H9 (cell line): Measurements from ENCODE around the gene LRP1B. TPM values are rescaled to one million over a fixed set of nuclear protein-coding genes. Genes with fewer than 3 reads are reported as not detected.

Source experiments
- DNase-seq: peaks from one replicate; pipeline ENCODE4 v3.0.0-alpha.2; 2017
- H2AFZ ChIP-seq: one replicate; pipeline ENCODE4 v1.6.1; 2013; ENCODE audit warnings: mild to moderate bottlenecking, low read length, control low read depth, moderate library complexity
- H2AK5ac ChIP-seq: 2 replicates; pipeline ENCODE4 v1.6.1; 2013; ENCODE audit warnings: low read length, control low read depth, mixed read lengths; ENCODE audit not compliant: insufficient read length
- H2BK120ac ChIP-seq: one replicate; pipeline ENCODE4 v1.6.1; 2013; ENCODE audit warnings: low read depth, mild to moderate bottlenecking, low read length, control low read depth, inconsistent platforms; ENCODE audit not compliant: poor library complexity, severe bottlenecking
- H2BK12ac ChIP-seq: 2 replicates; pipeline ENCODE4 v1.6.1; 2013; ENCODE audit warnings: low read length, control low read depth, mixed read lengths, low read depth; ENCODE audit not compliant: insufficient read length
- H2BK15ac ChIP-seq: 2 replicates; pipeline ENCODE4 v1.6.1; 2013; ENCODE audit warnings: low read depth, low read length, control low read depth
- H2BK20ac ChIP-seq: one replicate; pipeline ENCODE4 v1.6.1; 2013; ENCODE audit warnings: low read depth, mild to moderate bottlenecking, low read length, control low read depth, inconsistent platforms; ENCODE audit not compliant: poor library complexity, severe bottlenecking
- H2BK5ac ChIP-seq: 2 replicates; pipeline ENCODE4 v1.6.1; 2013; ENCODE audit warnings: low read length, control low read depth, mixed read lengths; ENCODE audit not compliant: insufficient read length
- H3K14ac ChIP-seq: 2 replicates; pipeline ENCODE4 v1.6.1; 2013; ENCODE audit warnings: low read length, control low read depth; ENCODE audit not compliant: insufficient read depth
- H3K18ac ChIP-seq: 2 replicates; pipeline ENCODE4 v1.6.1; 2013; ENCODE audit warnings: low read depth, mild to moderate bottlenecking, mixed read lengths, low read length, control low read depth; ENCODE audit not compliant: insufficient read length
- H3K23ac ChIP-seq: 2 replicates; pipeline ENCODE4 v1.6.1; 2013; ENCODE audit warnings: low read length, control low read depth, mixed read lengths, low read depth; ENCODE audit not compliant: insufficient read length
- H3K23me2 ChIP-seq: 2 replicates; pipeline ENCODE4 v1.6.1; 2013; ENCODE audit warnings: low read depth, mild to moderate bottlenecking, mixed read lengths, low read length, control low read depth; ENCODE audit not compliant: insufficient read length, poor library complexity, severe bottlenecking
- H3K27ac ChIP-seq: 2 replicates; pipeline ENCODE4 v1.5.1; 2013; ENCODE audit warnings: low read length, control low read depth, mixed read lengths, low read depth; ENCODE audit not compliant: insufficient read length
- H3K27me3 ChIP-seq: 2 replicates; pipeline ENCODE4 v1.6.1; 2013; ENCODE audit warnings: low read length, control low read depth, inconsistent platforms; ENCODE audit not compliant: insufficient read depth
- H3K4ac ChIP-seq: 2 replicates; pipeline ENCODE4 v1.6.1; 2013; ENCODE audit warnings: low read depth, mild to moderate bottlenecking, control low read depth, inconsistent platforms, low read length, moderate library complexity
- H3K4me1 ChIP-seq: 2 replicates; pipeline ENCODE4 v1.6.1; 2013; ENCODE audit warnings: low read length, control low read depth, inconsistent platforms; ENCODE audit not compliant: insufficient read depth
- H3K4me2 ChIP-seq: 2 replicates; pipeline ENCODE4 v1.6.1; 2013; ENCODE audit warnings: low read length, control low read depth, mixed read lengths; ENCODE audit not compliant: insufficient read length, insufficient read depth
- H3K56ac ChIP-seq: 2 replicates; pipeline ENCODE4 v1.6.1; 2013; ENCODE audit warnings: low read depth, mild to moderate bottlenecking, mixed read lengths, low read length, control low read depth; ENCODE audit not compliant: insufficient read length
- H3K79me1 ChIP-seq: 2 replicates; pipeline ENCODE4 v1.6.1; 2013; ENCODE audit warnings: low read depth, mild to moderate bottlenecking, moderate library complexity, low read length, control low read depth, inconsistent platforms; ENCODE audit not compliant: insufficient read depth, poor library complexity, severe bottlenecking
- H3K79me2 ChIP-seq: 2 replicates; pipeline ENCODE4 v1.6.1; 2013; ENCODE audit warnings: low read length, control low read depth, inconsistent platforms; ENCODE audit not compliant: insufficient read depth
- H3K9ac ChIP-seq: 2 replicates; pipeline ENCODE4 v1.6.1; 2013; ENCODE audit warnings: low read length, control low read depth, mixed read lengths; ENCODE audit not compliant: insufficient read length; ENCODE audit errors: extremely low read depth
- H3K9me3 ChIP-seq: one replicate; pipeline ENCODE4 v1.6.1; 2013; ENCODE audit warnings: low read depth, low read length, inconsistent platforms; ENCODE audit not compliant: control insufficient read depth
- H3T11ph ChIP-seq: one replicate; pipeline ENCODE4 v1.6.1; 2013; ENCODE audit warnings: mild to moderate bottlenecking, low read length, control low read depth, inconsistent platforms
- H4K20me1 ChIP-seq: one replicate; pipeline ENCODE4 v1.6.1; 2013; ENCODE audit not compliant: control insufficient read depth, insufficient read length, insufficient read depth
- H4K5ac ChIP-seq: 2 replicates; pipeline ENCODE4 v1.6.1; 2013; ENCODE audit warnings: low read depth, mild to moderate bottlenecking, mixed read lengths, low read length, control low read depth; ENCODE audit not compliant: insufficient read length
- H4K8ac ChIP-seq: replicated peaks from 2 replicates; pipeline ENCODE4 v1.6.1; 2013; ENCODE audit warnings: low read length, control low read depth, mixed read lengths, low read depth; ENCODE audit not compliant: insufficient read length
- H4K91ac ChIP-seq: 2 replicates; pipeline ENCODE4 v1.6.1; 2013; ENCODE audit warnings: low read depth, mild to moderate bottlenecking, moderate library complexity, mixed read lengths, low read length, control low read depth; ENCODE audit not compliant: insufficient read length
- H3K27ac Mint-ChIP-seq, 3 experiments: 2 replicates in 2 of 3; 3 replicates in 1 of 3; pipeline ENCODE4 v1.8.0; 2020 to 2021; ENCODE audit warnings: mixed read lengths in 3 of 3, mild to moderate bottlenecking in 1 of 3, moderate library complexity in 1 of 3
- H3K27me3 Mint-ChIP-seq: 2 replicates; pipeline ENCODE4 v1.8.0; 2021; ENCODE audit warnings: low read depth, mild to moderate bottlenecking, moderate library complexity, mixed read lengths
- H3K36me3 Mint-ChIP-seq, 3 experiments: 2 replicates in 2 of 3; 3 replicates in 1 of 3; pipeline ENCODE4 v1.8.0; 2020 to 2021; ENCODE audit warnings: low read depth in 3 of 3, mixed read lengths in 3 of 3; ENCODE audit not compliant: insufficient read depth in 1 of 3
- H3K4me1 Mint-ChIP-seq, 2 experiments: 2 replicates each; pipeline ENCODE4 v1.8.0; 2020; ENCODE audit warnings: mixed read lengths in 2 of 2
- H3K4me3 Mint-ChIP-seq, 2 experiments: 2 replicates in 1 of 2; 3 replicates in 1 of 2; pipeline ENCODE4 v1.8.0; 2020 to 2021; ENCODE audit warnings: mild to moderate bottlenecking in 2 of 2, mixed read lengths in 2 of 2, moderate library complexity in 1 of 2
- H3K9me3 Mint-ChIP-seq, 2 experiments: 2 replicates in 1 of 2; 3 replicates in 1 of 2; pipeline ENCODE4 v1.8.0; 2020; ENCODE audit warnings: mild to moderate bottlenecking in 2 of 2, mixed read lengths in 2 of 2, moderate library complexity in 1 of 2
- CTCF ChIP-seq: fragments of 200-600 bp; sonication (generic); conservative IDR thresholded peaks from 3 replicates; pipeline ENCODE4 v1.8.0; 2021; ENCODE audit warnings: antibody characterized with exemption, mild to moderate bottlenecking
- WGBS: extraction: QIAGEN DNeasy Blood & Tissue Kit; methylation state at CpG from one replicate; pipeline ENCODE4 v1.1.7; 2013; ENCODE audit warnings: missing lambda C conversion rate, low lambda C conversion rate, mixed read lengths; ENCODE audit not compliant: insufficient read length; ENCODE audit errors: extremely low coverage; 5-methylcytosine and 5-hydroxymethylcytosine counted together
- total RNA-seq: library from RNA; stranded (reverse); gene quantifications from 2 replicates; pipeline ENCODE4 v1.2.1, GENCODE V29; 2021

LRP1B gene
- total RNA-seq, 1 experiment from 2014 or later = not detected

DNA sequence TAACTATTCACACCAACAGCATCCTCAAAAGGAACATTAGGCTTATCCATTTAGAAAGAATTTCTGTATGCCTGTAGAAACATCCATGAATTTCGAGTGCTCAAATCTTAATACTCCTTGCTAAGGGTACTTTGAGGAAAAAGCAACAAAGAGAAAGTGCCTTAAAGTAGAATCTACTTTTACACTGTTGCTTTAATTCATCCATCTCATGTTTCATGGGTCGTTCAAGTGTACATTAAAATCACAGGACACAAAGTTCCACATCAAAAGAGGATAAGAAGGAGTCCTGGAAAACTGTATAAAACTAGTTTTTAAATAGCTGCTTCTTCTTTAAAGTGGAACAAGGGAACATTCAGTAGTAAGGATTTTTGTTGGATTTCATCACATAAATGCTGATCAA is 54.5 kb downstream of the LRP1B start:
- WGBS = no CpG with 5 or more reads among the region's 2 CpGs
- Histone ChIP-seq H3K79me1 (no peaks in the 10 kb centered on the region), H2BK120ac (no peak overlapping the region), H4K91ac (no peak overlapping the region), H3T11ph (no peak overlapping the region), H4K5ac (no peak overlapping the region), H2BK15ac (no peak overlapping the region), H3K4me2 (no peak overlapping the region), H3K23me2 (no peaks in the 10 kb centered on the region), H2BK20ac (no peak overlapping the region), H3K27me3 (no peaks in the 10 kb centered on the region), H3K4ac (no peak overlapping the region), H3K4me1 (no peaks in the 10 kb centered on the region), H2BK12ac (no peak overlapping the region), H2BK5ac (no peak overlapping the region), H3K27ac (no peak overlapping the region), H3K9ac (no peak overlapping the region), H4K20me1 (no peaks in the 10 kb centered on the region), H2AK5ac (no peak overlapping the region), H3K79me2 (no peaks in the 10 kb centered on the region), H3K18ac (no peak overlapping the region), H3K9me3 (no peaks in the 10 kb centered on the region), H4K8ac (no peak overlapping the region), H3K56ac (no peak overlapping the region), H2AFZ (no peak overlapping the region), H3K14ac (no peak overlapping the region), H3K23ac (no peak overlapping the region)
- Mint-ChIP-seq H3K9me3 (no peaks in the 10 kb centered on the region), H3K27me3 (no peaks in the 10 kb centered on the region), H3K27ac (no peak overlapping the region), H3K4me3 (no peak overlapping the region), H3K36me3 (no peaks in the 10 kb centered on the region), H3K4me1 (no peaks in the 10 kb centered on the region; a peak in 1 of 4 replicates)
- no peak for TF ChIP-seq CTCF
- DNase-seq = no peak
